AG08396 (cell line): ENCODE results near the gene ATRIP.

Experiments
- DNase-seq: peaks from one replicate; pipeline ENCODE4 v3.0.0; 2012; ENCODE audit warnings: low spot score, mixed read lengths

Gene ATRIP

GRCh38 chr3:48423883-48424695 lies 22.4 kb upstream of the ATRIP start:
- DNase-seq: no peak

- DNase-seq: no peak
Observed at GRCh38 chr3:48425281-48425812, 21.2 kb upstream of the ATRIP start.

GRCh38 chr3:48426401-48426909 lies 20.1 kb upstream of the ATRIP start:
- DNase-seq: no peak

- peak; percentile 56 for DNase-seq
Observed at GRCh38 chr3:48426944-48427629, 19.4 kb upstream of the ATRIP start.

- DNase-seq: no peak
Observed at GRCh38 chr3:48427630-48427962, 18.9 kb upstream of the ATRIP start.

- no peak for DNase-seq
Observed at GRCh38 chr3:48428088-48428571, 18.4 kb upstream of the ATRIP start.

GRCh38 chr3:48428572-48429316 lies 17.8 kb upstream of the ATRIP start:
- no peak for DNase-seq

- DNase-seq: peak; percentile 84
Observed at GRCh38 chr3:48429317-48429959, 17.1 kb upstream of the ATRIP start.

- no peak for DNase-seq
Observed at GRCh38 chr3:48429960-48430707, 16.4 kb upstream of the ATRIP start, which contains the start of gene PLXNB1. TSS of gene PLXNB1 (minus strand) at chr3:48430086. CDS start at chr3:48424611, 5,475 bp downstream.

- no peak for DNase-seq
Observed at GRCh38 chr3:48430708-48431101, 15.8 kb upstream of the ATRIP start.

GRCh38 chr3:48431224-48432029 lies 15.1 kb upstream of the ATRIP start:
- DNase-seq: no peak

- no peak for DNase-seq
Observed at GRCh38 chr3:48432411-48433371, 13.8 kb upstream of the ATRIP start.

- DNase-seq: no peak
Observed at GRCh38 chr3:48433472-48434118, 12.9 kb upstream of the ATRIP start.

- DNase-seq: no peak
Observed at GRCh38 chr3:48434591-48435222, 11.8 kb upstream of the ATRIP start.

- DNase-seq: no peak
Observed at GRCh38 chr3:48435223-48435595, 11.3 kb upstream of the ATRIP start.

GRCh38 chr3:48435774-48436476 lies 10.6 kb upstream of the ATRIP start:
- peak; percentile 87 for DNase-seq

- DNase-seq: no peak
Observed at GRCh38 chr3:48436477-48436787, 10.1 kb upstream of the ATRIP start.
